LoVo (cell line): ENCODE measurements around the gene GRB10.

ENCODE experiments used
- DNase-seq: peaks from one replicate; pipeline ENCODE4 v3.0.0-alpha.2; 2016; ENCODE audit warnings: low spot score

GRB10 gene

DNA sequence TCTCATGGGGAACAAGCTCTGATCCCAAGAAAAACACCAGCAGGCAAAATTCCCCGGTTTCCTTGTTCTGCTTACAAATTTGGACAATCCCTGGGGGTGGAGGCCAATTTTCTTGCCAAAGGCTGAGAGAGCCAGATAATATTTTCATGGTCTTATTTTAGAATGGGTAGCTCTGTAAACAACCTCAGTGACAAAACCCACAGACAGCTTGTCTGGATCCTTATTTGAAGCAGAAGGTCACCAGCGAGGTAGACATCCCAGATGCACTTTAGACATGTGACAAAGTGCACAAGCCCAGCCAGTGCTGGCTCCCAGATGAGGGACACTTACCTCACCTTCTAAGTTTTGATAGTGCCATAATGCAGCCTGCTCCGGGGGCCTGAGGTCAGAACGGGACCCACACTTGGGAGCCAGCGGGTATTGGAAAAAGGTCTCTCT, 114.9 kb downstream of the GRB10 start:
- no peak for DNase-seq

DNA sequence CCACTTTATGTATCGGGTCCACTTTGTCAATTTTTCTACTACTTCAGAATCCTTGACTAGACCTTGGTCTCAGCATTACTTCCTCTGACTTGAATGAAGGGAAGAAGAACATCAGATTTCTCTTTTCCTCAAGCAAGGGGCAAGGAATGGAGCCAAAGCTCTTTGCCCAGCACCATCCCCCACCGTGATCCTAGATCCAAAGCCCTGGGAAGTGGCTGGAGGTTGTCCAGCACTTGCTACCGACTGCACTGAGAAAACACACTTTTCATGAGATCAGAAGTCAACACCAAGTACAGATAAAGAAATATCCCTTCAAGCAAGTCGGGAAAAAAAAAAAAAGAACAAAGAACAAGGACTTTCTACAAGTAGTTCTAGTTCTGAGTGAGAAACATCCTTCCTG, 115.4 kb downstream of the GRB10 start:
- no peak for DNase-seq

DNA sequence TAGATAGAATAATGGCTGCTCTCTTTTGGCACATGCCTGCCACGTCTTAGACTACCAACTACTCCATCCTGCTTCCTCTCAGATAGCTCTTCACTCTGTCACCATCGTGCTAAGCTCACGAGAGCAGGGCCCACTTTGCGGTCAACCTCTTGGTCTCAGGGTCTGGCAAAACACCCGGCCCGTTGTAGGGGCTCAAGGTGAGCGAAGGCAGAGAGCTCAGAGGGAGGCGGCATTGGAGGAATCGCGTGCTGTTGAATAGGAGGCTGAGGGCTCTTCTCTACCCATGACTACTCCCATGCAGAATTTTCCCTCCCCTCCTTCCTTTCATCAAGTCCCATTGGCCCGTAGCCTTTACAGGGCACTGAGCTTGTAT, 116.6 kb downstream of the GRB10 start:
- no peak for DNase-seq

DNA sequence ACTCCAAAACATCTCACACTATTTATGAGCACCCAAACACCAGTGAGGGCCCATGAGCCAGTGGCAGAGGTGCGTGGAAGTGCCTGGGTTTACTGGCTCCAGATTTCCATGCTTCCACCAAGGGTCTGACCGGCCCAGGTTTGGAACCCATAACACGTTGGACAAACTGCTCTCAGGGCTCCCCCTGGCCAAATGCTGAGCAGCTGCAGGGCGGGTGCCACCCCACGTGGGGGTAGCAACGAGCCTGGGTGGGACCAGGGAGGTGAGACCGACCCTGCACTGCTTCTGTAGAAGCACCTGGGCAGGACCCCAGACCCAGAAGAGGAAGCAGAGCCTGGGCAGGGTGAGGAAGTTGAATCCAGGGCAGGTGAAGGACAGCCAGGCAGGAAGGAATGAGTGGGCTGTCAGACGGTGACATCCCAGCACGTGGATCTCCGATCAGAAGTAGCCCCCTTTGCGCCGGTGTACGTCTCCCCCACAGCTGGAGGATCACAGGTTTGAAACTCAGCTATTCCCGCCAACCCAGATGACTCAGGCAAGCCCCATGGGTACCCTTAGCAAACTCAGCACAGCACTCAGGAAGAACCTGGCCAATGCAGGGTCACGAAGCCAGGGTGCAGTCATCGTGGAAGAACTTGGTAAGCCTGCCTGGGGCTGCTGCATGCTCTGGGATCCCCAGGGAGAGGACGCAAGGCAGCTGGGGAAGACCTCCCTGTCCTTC, 117.1 kb downstream of the GRB10 start:
- no peak for DNase-seq

DNA sequence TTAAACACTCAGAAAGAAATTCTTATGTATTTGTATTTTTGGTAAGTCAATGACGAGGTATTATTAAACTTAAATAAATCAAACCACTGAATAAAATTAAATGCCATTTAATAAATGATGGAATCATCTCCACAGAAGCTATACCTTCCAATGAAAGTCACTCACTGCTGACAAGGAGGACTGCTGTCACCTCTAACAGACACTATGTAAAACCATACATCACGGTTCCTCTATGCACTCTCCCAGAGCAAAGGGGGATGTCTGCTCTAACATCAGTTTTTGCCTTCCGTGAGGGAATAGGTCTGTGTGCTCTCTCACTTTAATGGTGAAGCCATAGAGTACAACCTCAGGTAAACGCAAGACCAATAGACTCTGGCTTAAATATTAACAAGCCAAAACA, 117.8 kb downstream of the GRB10 start:
- no peak for DNase-seq

DNA sequence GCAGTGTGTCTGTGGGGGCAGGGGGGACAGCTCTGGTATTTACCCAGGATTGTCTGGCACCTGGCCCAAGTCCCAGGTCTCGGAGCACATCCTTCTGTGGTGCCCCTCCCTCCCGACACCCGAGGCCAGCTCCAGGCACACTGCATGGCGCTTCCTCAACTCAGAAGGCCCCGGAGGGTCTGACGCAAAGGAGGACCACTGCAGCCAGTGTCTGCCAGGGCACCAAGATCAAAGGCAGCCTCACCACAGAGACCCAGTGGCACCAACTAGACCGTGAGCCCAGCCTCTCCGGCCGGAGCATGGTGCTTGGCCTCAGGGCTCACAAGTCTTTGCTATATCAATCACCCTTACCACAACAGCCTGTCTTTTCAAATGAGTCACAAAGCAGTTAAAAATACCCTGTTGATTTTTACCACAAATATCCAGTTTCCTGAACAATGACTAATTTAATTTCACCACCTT, 118.2 kb downstream of the GRB10 start:
- peak; percentile 42 for DNase-seq

DNA sequence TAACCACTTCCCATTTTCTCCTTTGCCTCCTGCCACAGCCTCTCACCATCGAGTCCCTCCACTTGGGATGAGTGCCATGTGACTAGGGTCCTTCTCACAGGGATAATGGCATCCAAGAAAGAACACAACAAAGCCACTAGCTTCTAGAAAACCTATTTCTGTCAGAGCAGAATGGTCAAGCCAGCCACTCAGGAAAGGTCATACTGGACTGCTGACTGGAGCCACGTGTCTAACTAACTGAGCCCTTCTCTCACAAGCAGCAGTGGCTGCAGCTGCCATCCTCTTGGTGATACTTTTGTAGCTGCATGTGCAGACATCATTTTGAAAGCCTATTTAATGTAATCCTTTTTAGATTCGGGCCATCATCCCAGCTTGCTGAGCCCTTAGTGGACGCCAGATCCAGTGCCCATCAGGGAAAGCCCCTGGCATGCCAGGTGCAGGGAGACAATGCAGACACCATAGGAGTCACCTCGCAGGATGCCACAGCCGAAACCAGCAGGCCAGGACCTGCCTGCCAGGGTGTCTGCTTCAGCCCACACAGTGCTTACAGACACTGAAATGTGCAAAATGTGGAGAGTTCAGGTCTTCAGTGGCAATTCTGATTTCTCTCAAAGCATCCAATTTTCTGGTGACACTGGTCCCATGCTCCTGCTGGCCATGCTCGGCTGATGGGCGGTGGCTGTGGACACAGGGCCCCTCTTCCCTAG, 119.1 kb downstream of the GRB10 start:
- no peak for DNase-seq

DNA sequence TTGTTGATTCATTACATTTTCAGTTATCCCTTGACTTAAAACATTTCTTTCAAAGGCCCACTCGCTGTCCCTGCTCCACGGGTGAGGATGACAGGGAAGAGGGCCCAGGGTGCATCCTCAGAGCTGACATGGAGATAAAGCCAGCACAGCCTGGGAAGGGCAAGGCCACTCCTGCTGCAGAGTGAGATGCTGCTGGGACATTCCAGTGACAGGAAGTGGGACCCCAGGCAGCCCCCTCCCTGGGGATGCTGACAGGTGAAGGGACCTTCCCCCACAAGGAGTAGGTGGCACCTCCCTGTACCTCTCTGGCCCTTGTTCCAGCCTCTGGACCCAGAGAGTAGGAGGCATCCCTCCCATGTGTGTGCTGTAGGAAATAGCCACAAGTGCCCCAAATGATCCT, 119.7 kb downstream of the GRB10 start:
- DNase-seq = no peak

DNA sequence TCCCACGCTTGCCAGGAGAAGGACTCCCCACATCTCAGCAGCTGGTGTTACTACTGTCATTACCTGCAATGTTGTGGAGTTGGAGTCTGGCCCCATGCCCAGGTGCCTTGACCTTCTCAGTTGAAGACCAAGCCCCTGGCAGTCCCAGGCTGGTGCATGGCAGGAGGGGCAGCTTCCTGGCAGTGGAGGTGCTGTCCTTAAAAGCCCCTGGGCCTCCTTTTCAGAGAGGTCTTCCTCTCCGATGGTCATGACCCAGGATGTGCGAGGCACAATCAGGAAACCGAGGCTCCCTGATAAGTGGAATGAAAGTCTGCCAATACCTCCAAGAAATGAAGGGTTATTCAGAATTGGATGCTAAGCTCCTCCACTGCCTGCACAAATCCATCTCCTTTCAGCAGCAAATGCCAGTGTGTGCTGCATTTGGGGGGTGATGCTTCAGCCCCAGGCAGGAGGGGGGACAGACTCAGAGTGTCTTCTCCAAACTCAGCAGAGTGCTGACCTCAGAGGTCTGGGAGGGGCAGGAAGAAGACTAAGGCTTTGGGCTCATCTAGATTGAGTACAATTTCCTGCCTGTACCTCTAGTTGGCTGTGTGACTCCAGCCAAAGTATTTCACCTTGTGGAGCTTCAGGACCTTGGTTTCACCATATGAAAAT, 120.5 kb downstream of the GRB10 start:
- DNase-seq = no peak

DNA sequence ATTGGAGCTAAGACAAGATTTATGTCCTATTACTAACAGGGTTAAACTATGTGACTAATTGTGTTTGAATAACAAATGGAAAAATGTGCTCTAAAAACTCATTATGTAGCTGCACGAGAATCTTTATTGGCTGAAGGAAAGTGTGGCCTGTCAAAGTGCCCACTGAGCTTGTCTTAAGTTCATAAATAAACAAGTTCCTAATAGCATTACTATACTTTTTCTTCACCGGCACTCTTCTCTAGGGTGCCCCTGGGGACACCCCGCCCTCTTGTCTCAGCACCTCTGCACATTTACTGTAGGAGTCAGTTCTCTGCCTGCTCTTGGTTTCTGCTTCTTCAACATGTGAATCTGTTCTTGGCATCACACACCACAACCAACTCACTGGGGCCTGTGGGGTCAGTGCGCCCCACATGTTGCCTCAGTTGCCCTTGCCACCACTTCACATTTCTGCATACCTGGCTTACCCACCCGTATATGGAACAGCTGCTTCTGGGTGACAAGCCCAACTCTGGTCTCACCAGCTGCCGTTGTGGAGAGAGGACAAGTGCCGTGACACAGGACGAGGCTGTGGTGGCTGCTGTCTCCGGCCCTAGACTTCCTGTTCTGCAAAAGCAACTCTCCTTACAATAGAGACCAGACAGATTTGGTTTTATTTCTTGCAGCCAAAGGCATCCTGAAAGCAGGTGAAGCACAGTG, 121.2 kb downstream of the GRB10 start:
- DNase-seq = no peak

DNA sequence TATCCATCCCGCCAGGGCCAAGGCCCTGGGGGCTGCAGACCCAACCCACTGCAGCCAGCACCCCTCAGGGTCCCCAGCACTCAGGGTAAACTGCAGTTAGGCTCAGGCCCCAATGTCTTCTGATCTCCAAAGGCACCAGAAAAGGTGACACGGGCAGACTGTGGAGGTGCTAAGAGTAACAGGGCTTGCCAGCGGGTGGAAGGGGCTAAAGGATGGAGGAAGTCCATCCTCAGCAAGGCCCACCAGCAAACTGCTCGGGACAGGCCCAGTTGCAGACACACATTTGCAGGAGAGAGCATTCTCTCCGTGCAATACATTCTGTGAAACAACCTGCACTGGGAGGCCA, 121.9 kb downstream of the GRB10 start:
- no peak for DNase-seq

DNA sequence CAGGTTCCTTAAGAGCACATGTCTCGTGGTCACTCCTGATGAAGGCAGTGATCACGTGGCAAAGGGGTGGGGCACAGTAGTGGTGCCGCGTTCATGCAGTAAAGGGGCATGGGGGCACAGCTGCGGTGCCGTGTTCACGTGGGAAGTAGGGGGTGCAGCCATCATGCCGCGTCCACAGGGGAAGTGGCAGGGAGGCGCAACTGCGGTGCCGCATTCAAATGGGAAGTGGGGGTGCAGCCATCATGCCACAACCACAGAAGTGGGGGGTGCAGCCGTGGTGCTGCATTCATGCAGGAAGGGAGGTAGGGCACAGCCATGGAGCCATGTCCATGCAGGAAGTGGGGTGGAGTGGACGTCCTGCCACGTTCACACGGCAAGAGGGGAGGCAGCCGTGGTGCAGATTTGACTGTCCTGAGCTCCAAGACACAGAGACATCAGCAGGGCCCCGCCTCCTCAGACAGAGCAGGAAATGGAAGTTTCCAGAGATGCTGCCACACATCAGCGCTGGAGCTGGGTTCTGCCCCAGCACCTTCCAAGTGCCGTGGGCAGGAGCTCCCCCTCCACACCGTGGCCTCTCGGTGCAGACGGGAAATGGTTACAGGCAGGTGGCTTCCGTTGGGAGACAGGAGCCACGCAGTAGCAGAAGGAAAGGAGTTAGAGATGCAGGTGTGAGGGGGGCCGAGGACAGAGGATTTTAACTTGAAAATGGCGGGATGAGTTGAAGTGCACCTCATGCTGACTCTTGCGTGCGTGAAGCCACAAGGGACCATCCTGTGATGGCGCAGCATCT, 122.5 kb downstream of the GRB10 start:
- no peak for DNase-seq

DNA sequence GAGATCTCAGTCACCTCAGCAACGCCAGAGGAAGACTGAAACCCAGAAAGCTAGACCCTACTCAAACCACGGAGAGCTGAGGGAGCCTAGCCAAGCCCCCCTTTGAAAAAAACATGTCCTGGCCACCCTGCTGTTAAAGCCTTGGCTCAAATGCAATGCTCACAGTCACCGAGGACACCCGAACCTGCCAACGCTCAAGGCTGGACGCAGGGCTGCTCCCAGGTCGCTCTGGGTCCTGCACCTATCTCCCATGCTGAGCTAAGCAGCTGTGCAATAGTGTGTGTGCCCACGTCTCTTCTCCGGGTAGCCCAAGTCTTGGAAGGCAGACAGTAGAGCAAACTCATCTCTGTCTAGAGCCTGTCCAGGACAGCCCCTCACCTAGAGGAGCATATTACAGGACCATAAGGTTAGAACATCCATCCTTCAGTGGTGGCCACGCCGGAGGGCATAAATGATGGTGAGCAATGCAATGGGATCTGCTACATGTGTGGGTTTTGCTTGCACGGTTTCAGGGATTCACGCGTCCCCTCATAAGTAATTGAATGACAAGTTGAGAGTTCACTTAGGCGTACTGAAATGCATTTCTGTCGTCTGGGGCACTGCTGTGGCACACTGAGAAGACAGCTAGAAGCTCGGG, 123.2 kb downstream of the GRB10 start:
- DNase-seq = no peak

DNA sequence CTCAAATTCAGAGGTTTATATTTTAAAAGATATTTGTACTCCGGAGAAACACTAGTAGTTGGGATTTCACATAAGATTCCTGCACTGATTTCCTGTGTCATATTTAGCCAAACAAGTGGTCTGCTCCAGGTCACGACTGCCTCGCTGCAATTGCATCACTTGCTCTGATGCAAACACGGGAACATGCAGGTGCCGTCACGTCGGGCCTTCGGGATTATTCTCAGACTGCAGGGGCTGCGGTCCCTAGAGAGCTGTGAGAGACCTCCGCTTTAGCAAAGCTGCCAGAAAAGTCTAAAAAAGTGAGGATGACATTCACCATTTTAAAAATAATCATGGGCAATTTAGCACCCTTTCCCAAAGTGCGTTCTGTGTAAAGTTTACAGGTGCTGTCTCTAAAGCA, 124.0 kb downstream of the GRB10 start:
- DNase-seq = no peak

DNA sequence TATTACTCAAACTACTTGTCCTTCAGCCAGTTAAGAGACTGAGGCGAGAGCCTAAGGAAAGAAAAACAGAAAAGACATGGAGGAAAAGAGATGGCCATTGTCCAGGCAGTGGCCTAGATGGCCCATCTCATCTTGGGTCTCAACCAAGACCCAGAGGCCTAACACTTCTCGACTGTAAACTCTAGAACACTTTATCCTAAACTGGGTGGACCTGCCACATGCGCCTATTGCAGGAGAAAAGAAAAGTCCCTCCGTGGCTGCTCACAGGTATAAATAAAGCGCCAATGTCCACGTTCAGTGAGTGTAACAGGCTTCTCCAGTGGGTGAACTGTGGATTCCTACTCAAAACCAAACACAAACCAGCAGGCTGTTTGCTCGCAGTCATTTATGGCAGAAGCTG, 124.8 kb downstream of the GRB10 start:
- no peak for DNase-seq

DNA sequence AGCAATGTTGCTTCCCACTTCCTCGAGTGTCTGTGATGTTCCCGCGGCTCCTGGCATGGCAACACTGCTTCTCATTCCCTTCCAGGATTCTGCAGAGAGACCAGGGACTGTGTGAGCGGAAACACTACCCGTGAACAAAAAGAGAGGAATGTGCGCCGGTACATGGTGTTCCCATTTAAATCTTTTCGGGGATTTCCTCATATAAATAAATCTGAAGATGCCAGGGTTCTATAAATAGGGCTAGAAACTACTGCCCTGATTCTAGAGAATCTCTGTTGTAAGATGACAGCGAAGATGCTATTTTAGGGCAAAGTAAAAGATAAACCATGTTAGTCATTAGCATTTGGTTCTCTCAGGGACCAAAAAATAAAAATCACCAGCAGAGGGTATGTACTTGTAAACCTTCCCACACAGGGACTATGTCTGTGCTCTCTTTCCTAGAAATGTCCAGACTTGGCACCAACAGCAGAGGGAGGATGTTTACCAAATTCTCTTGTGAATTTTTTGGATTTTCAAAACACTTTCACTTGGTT, 125.3 kb downstream of the GRB10 start:
- DNase-seq = no peak

DNA sequence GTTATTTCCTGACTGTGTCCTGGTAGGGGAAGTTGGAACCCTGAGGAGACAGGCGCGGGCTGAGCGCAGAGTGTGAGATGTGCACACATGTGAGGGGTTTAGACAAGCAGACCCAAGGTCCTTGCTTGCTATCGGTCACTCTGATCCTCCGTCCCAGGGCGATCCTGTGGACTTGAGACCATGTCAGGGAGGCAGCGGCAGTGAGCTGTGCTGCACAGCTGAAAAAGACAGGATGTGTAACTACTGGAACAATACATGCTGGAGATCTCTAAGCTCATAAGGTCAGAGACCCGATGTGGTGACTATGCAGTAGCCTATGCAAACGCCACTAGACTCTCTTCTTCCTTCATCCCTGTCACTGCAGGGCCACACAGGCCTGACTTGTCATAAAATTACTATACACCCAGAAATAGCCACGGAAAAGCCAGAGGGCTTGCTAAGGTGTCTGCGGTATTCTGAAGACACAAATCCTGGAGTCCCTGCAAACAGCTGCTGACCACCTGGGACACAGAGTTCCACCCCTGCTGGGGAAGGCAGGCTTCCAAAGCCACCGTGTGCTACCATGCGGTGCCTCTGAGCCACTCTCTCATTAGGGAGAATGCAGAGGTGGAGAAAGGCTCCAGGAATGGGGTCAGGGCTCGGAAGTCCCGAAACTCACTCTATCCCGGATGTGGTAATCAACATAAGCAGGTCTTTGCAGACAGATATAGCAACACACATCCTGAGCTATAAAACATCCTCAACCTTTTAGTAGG, 126.4 kb downstream of the GRB10 start:
- DNase-seq = no peak

DNA sequence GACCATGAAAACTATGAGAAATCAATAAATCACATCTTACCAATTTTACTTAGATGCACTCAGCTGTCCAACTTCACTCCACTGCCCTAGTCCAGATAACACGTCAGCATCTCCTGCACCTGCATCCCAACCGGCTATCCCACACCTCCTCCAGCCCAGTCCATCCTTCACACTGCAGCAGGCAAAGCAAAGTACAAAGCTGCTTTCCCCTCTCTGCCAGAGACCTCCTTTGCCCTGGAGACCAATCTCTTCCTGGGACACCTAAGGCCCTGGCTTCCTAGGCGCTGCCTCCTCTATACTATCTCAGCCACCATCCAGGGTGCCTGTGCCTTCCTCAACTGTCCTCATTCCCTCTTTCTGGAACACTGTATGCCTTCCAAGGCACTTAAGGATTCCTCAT, 127.2 kb downstream of the GRB10 start:
- no peak for DNase-seq

DNA sequence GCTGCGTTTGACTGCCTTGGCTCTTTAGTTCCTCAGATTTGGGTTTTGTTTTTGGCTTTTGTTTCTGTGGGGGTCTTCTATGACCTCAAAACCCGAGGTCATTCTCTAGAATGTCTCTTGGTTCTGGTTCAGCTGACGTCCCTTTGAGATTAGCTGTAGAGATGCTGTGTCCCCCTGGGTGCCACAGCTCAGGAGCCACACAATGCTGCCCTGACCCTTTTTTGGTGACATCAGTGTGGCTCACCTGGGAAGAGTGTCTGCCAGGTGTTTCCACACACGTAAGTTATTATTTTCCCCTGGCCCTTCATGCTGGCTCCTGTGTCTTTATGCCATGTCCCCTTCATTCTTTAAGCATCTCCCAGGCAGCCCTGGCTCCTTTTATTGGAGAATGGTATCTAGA, 127.7 kb downstream of the GRB10 start:
- no peak for DNase-seq

DNA sequence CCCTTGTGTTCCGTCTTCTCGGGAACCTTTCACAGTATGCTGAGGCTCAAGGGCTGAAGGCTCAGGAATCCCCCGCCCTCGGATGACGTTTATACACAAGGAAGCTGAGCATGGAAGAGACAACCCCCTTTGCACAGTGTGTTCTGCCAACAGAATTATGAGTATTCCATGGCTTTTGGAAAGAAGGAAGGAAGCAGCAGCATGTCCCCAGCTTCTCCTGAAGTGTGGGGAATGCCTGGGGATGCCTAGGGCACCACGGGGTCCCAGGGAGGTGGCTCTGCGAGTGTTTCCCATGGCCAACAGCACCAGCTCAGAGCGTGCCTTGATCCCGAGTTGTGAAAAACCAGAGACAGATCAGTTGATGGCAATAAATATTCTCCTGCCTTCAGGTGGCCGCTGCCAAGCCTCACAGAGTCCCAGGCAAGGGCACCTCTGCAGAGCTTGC, 128.7 kb downstream of the GRB10 start:
- no peak for DNase-seq
